MM.1S (cell line): Measurements from ENCODE around the gene SRC.

Experiments used
- CTCF ChIP-seq: fragments of 300-600 bp; sonication (generic); IDR thresholded peaks from 2 replicates; pipeline ENCODE4 v1.5.1; 2016; ENCODE audit warnings: antibody characterized with exemption, low read length, mixed read lengths
- EZH2 ChIP-seq: fragments of 300-600 bp; sonication (generic); optimal IDR thresholded peaks from 2 replicates; pipeline ENCODE3; 2017; ENCODE audit warnings: low read depth, mild to moderate bottlenecking, antibody characterized with exemption, low read length, mixed read lengths

GRCh38 chr20:37377346-37378081, 31.6 kb downstream of the SRC start:
- TF ChIP-seq CTCF, result no peak
- TF ChIP-seq EZH2, result no peak
